Stimulated activated CD8-positive, alpha-beta memory T cell treated with anti-CD3 and anti-CD28 coated beads, Interleukin-12 subunit alpha, Interleukin-12 subunit beta, amount 100 ng/mL, for 24 hours (primary cell): ENCODE measurements around the gene ZNF536.
"Not testable (repeated sequence)": the region's sequence is repeated elsewhere in the genome, so short reads cannot be mapped to it uniquely, and the experiment has no call there.

Source experiments
- DNase-seq: peaks from one replicate; pipeline ENCODE4 v3.0.0-alpha.2; 2020; ENCODE audit errors: extremely low read depth

ZNF536 gene

GRCh38 chr19:30341611-30342201 is 30.5 kb upstream of the ZNF536 start:
- no peak for DNase-seq

- no peak for DNase-seq
These were observed 29.3 kb upstream of the ZNF536 start for GRCh38 chr19:30342901-30343300.

- DNase-seq, result no peak
These were observed 27.4 kb upstream of the ZNF536 start for GRCh38 chr19:30344446-30345425.

- no peak for DNase-seq
These were observed 26.5 kb upstream of the ZNF536 start for GRCh38 chr19:30345686-30346085.

- DNase-seq, result not testable (repeated sequence)
These were observed 25.7 kb upstream of the ZNF536 start for GRCh38 chr19:30346468-30346867.

DNA sequence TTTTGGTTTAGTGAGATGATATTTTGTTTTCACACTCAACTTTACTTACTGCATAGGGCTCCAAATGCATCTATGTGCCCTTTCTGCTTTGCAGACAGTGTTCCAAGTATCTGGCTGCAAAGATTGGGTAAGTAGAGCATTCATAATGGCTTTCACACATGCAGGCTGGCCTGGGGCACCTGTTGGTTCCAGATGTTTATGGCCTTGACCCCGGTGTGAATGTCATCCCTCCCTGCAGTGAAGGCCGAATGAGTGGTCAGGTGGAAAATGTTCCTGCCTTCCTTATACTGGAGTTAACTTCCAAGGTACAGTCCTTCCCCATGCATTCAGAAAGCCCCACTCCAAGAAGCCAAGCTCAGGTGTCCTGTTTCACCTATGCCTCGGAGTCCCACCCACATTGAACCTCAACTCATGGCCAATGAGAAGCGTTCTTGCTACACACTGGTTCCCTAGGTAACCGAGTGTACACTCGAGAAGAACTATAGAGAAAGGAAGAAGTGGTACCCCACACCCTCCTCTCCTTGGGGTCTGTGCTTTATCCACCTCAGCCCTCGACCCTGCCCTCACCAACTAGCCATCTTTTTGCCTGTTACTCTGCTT is 23.0 kb upstream of the ZNF536 start:
- DNase-seq, result no peak

DNA sequence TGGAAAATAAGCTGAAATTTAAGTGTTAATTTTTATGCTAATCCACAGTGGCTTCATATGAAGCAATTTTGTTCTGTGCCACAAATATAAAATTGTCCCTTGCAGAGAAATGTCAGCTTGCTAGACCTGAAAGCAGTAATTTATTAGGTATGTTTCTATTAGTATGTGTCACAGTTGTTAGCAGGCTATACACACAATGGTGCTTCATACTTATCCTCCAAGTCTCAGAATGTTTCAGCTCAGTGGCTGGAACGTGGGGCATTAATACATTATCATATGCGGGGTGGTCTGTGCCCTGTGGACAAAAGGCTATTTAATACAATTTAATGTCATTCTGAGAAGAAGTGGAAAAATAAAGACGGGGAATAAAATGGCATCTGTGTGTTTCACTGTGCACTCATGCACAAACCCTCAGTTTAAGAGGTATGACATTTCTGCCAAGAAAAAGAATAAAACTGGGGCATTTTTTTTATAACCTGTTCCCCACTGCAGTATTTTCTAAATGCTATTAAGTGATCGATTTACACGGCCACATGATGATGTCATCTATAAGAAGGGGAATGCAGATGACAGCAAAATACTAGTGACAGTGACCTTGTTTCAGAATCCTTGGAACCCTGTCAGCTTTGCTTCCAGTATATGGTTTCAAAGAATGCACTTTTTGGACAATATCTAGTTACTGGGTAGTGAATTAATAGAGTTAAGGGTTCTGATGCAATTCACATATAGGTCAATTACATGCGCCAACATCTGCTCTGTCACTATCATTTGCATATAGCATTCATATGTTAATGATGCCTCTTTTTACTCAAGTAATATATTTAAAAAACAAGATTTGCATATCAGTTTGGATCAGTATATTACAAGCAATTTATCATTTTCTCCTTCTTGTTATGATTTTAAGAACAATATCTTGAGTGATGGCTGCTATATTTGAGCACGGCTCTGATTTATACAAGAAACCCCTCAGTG is 21.2 kb upstream of the ZNF536 start:
- DNase-seq, result no peak

DNA sequence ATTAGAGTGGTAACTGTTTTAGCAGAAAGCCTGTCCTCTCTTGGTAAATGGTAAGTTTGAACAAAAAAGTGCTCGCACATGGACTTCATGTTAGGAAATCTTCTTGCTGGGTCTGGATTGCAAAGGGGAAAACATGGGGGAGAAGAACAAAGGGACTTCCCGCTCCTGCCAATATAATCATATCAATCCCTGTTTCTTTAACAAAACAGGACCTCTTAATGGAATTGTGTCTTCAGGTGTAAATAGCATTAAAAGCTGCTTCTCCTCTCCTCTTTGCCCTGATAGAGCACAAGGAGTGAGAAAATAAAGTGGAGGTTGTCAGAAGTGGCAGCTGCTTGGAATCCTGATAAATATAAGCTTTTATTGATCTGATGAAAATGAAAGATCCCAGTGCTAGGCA is 20.4 kb upstream of the ZNF536 start:
- no peak for DNase-seq

DNA sequence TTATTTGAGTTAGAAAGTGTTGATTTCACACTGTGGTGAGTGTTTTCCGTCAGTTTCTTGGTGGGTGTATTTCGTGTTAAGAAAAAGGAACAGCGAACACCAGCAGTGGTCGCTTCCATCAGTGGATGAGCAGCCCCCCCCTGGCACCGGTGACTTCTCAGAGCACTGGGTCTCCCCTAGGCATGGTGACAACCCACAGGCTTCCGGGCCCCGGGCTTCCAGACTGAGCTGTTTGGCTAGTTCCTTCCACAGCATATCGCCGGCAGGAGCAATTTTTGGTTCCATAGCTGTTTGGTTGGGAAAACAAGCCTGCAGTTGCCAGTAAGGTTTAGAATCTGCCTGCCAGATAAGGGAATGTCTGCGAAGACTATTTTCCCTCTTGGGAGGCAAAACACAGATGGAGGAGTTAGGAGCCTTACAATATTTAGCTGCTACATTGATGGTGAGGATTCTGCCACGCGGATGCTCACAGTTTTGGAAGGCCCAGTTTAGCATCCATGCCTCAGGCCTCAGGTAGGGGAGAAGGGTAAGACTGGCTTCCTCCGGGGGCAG is 18.7 kb upstream of the ZNF536 start:
- DNase-seq, result no peak

DNA sequence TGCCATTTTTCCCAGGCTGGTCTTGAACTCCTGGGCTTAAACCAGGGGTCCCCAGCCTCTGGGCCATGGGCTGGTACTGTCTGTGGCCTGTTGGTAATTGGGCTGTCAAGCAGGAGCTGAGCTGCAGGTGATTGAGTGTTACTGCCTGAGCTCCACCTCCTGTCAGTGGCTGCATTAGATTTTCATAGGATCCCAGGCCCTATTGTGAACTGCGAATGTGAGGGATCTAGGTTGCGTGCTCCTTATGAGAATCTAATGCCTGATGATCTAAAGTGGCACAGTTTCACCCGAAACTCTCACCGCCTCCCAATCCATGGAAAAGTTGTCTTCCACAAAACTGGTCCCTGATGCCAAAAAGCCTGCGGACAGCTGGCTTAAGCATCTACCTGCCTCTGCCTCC is 16.6 kb upstream of the ZNF536 start:
- no peak for DNase-seq

DNA sequence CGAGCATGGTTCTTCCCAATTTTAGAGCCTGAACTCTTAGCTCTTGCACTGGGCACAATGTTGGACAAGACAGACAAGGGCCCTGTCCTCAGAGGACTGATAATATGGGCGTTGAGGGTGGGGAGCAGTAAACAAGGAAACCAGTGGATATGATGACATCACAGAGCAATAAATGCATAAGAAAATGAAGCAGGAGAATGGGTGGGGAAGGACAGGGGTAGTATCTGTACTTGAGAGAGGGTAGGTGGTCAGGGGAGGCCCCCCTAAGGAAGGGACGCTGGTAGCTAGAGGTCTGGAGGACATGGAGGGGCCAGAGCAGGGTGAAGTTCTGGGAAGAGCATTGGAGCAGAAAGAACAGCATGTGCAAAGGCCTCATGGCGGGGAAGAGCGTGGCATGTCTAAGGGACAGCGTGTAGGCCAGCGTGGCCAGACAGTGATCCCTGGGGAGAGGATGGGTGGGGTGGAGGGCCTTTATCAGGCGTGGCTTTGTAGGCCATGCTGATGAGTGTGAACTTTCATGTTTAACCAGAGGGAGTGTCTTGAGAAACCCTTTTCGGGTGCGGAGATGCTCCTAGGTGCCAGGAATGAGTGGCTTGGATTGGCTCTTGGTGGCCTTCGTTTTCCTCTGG is 15.1 kb upstream of the ZNF536 start:
- no peak for DNase-seq

DNA sequence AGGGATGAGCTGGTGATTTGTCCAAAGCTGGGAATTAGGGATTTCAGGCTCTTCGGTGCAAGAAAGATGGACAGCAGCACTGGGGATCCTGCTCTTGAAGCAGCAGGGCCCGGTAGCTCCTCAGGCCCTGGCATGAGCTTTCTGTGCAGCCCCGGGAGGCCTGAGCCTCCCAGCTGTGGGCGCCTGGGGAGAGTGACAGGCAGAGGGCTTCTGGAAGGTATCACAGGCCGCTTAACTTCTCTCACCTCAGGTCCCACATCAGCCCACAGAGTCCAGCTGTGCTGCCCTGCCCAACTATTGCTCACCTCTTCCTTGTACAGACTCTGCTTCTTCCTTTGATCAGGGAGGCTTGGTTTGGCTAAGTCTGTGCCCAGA is 14.6 kb upstream of the ZNF536 start:
- no peak for DNase-seq

GRCh38 chr19:30358319-30358718 is 13.9 kb upstream of the ZNF536 start:
- DNase-seq, result no peak

DNA sequence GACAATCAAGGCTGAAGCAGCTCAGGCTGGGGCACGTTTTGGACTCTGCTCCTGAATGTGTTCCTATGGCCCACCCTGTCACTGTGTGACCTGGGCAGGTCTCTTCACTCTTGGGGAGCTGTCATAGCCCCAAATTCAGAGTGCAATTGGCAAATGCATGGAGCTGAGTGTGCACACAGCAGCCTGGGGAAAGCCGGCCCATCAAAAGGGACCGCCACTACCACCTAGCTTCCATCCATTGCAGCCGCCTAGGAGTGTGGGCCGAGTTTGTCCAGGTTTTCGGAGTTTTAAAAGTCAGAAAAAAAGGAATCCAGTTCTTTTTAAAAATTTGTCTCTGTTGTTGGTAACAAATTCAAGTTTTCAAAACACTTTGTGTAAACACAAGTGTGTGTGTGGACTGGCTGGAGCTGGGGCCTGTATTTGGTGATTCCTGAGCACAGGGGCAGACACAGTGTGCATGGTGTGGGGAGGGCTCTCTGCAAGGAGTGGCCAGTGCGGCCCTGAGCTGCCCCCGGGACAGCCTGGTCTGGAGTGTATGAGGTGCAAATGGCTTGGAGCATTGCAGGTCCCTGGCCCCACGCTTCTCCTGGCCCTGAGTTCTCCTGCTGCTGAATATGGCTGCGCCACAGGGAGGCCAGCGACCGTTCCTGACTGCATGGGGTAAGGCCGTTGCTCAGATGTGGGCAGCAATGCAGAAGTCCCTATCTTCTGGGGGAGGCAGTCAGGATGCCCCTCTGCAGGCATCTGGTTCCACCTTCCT is 13.2 kb upstream of the ZNF536 start:
- no peak for DNase-seq

- DNase-seq, result no peak
These were observed 12.2 kb upstream of the ZNF536 start for GRCh38 chr19:30359936-30360335.

DNA sequence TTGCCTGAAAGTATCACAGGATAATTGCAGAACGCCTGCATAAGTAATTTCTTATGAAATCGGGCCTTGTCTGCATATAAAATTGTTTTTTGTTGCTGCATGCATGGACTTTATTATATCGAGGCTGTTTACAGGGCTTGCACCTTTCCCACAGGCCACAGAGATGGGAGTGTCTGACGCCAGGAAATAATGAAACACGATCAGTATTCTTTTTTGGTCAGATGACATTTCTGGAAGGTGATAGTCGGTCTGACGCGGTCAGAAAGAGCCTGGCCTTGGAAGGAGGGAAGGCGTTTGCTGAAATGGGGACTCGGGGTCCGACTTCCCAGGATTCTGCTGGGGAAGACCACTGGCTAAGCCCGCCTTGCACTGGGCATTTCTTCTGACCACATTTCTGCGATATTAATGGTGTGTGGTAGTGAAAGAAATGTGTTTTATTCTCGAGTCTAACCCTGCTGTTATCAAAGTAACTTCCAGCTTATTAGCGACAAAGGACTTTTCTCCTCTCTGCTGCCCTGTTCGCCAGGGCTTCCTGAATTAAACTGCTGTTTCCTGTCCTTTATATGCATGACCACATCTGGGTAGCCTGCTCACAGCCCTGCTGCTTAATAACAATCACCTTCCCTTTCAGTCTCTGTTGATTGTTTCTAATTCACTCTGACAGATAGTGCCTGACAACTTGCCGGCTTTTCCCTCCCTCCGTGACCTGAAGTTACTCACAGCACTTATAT is 11.6 kb upstream of the ZNF536 start:
- no peak for DNase-seq

GRCh38 chr19:30361107-30361447 is 11.1 kb upstream of the ZNF536 start:
- DNase-seq, result no peak

GRCh38 chr19:30361721-30362120 is 10.5 kb upstream of the ZNF536 start:
- DNase-seq, result no peak

DNA sequence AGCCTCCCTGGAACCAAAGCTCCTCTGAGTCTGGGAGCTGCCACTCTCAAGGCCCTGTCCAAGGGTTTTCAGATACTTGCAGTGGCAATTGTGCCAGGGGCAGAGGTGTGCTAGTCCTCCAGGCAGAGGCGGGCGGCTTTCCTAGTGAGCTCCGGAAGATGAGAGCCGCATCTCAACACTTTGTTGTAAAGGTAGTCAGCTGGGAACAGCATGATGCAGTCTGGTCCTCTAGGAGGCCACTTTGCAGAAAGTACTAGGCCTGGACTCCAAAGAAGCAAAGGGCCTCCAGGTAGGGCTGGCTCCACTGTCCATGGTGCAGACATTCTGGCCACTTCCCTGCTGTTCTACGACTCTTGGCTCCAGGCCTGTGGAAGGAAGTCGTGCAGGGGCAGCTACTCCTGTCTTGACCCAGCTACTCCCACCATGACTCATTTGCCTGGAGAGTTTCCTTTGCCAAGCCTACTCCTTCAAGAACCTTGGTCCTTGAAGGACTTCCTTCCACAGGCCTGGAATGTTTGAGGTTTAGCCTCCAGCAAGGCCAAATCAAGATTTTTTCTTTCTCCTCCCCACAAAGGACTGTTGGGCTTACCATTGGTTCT is 9.9 kb upstream of the ZNF536 start:
- DNase-seq, result no peak
